Activated naive CD8-positive, alpha-beta T cell treated with anti-CD3 and anti-CD28 coated beads, Interleukin-2, amount 10 ng/mL, durations not matched to agents 7 days and 5 days (primary cell): ENCODE results near the gene SNTB2. TPM values are rescaled to one million over a fixed set of nuclear protein-coding genes. Genes with fewer than 3 reads are reported as not detected.

Experiments
- ATAC-seq: fragments of 150-1000 bp; cut with Tn5 transposase; one replicate; pipeline ENCODE4 v1.10.0; 2021; ENCODE audit warnings: low read depth, moderate library complexity
- POLR2A ChIA-PET: fragments of 350-600 bp; sonication (Branson Sonifier 250); formaldehyde crosslinking; loops from one replicate; lab custom pipeline; 2021; ENCODE audit warnings: antibody characterized with exemption; lab: Charles Lee
- DNase-seq: peaks from one replicate; pipeline ENCODE4 v3.0.0; 2021
- H3K27ac Mint-ChIP-seq: one replicate; pipeline ENCODE4 v1.8.0; 2022; ENCODE audit warnings: mild to moderate bottlenecking, mixed read lengths
- H3K27me3 Mint-ChIP-seq: one replicate; pipeline ENCODE4 v1.8.0; 2022; ENCODE audit warnings: mild to moderate bottlenecking, moderate library complexity, mixed read lengths
- H3K36me3 Mint-ChIP-seq: one replicate; pipeline ENCODE4 v1.8.0; 2021; ENCODE audit warnings: mild to moderate bottlenecking, mixed read lengths
- H3K4me1 Mint-ChIP-seq: one replicate; pipeline ENCODE4 v1.8.0; 2021; ENCODE audit warnings: mixed read lengths
- H3K4me3 Mint-ChIP-seq: one replicate; pipeline ENCODE4 v1.8.0; 2022; ENCODE audit warnings: mild to moderate bottlenecking, moderate library complexity, mixed read lengths
- H3K9me3 Mint-ChIP-seq: one replicate; pipeline ENCODE4 v1.8.0; 2021; ENCODE audit warnings: mixed read lengths
- total RNA-seq, 2 experiments: library from RNA; stranded (reverse); gene quantifications; one replicate each; pipeline ENCODE4 v1.2.3, GENCODE V29; 2021

SNTB2 gene
- total RNA-seq, 2 experiments from 2014 or later = 19.1 to 24.1 TPM

GRCh38 chr16:69324585-69325253 is 137.8 kb downstream of the SNTB2 start:
- POLR2A ChIA-PET = interaction anchor here (1.3 kb wide), 1 partner anchor 14 kb away, joined by 3 read pairs; no protein-coding TSS in a partner anchor
- H3K27ac Mint-ChIP-seq = no peak overlapping the region
- H3K27me3 Mint-ChIP-seq = no peaks in the 10 kb centered on the region
- peaks cover 32% of the 10 kb centered on the region for H3K4me1 Mint-ChIP-seq
- ATAC-seq = no peak
- no peaks in the 10 kb centered on the region for H3K9me3 Mint-ChIP-seq
- no peak for DNase-seq
- H3K36me3 Mint-ChIP-seq = peaks cover 19% of the 10 kb centered on the region
- H3K4me3 Mint-ChIP-seq = no peak overlapping the region

GRCh38 chr16:69325784-69326171 is 138.8 kb downstream of the SNTB2 start:
- peaks cover 32% of the 10 kb centered on the region for H3K4me1 Mint-ChIP-seq
- H3K36me3 Mint-ChIP-seq = peaks cover 20% of the 10 kb centered on the region
- ATAC-seq (no peak), DNase-seq (no peak)
- H3K9me3 Mint-ChIP-seq = no peaks in the 10 kb centered on the region
- POLR2A ChIA-PET = interaction anchor here (1.1 to 1.3 kb wide), 2 partner anchors 13 kb away, joined by 3 read pairs; no protein-coding TSS in a partner anchor
- no peak overlapping the region for H3K4me3 Mint-ChIP-seq
- H3K27ac Mint-ChIP-seq = no peak overlapping the region
- no peaks in the 10 kb centered on the region for H3K27me3 Mint-ChIP-seq

DNA sequence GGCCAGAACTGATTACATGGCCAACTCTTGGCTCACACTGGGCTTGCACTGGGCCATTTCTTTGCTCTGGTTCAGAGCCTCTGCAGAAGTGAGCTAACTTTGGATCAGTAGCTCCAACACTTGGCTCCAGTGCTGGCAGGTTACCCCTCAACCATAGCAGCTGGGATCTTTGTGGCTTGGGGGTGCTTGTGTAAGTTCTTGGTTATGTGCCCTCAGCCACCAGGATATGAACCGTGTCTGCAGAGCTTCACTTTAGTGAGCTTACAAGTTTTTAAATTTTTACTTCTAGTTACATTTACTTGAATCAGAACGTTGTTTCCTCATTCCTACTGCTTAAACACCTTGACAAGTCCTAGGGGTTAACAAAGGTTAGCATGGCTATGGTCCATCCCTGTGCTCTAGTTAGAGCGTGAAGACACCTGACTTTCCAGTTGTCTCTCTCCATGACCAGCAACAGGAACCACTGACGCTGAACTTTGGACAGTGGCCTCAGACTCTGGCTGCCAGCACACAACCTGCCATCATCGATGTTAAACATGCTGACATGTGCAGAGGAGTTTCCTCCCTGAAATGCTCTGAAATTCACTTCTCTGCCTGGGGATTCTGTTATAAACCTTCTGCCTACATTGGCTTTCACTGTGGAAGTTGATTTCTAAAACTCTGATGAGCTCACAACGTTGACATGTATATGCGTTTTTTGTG is 139.4 kb downstream of the SNTB2 start:
- Mint-ChIP-seq H3K36me3 (peaks cover 21% of the 10 kb centered on the region), H3K27me3 (no peaks in the 10 kb centered on the region), H3K4me1 (peaks cover 32% of the 10 kb centered on the region), H3K27ac (peak overlapping the region; percentile 42), H3K9me3 (no peaks in the 10 kb centered on the region), H3K4me3 (peak overlapping the region; percentile 49)
- no peak for DNase-seq
- ATAC-seq = no peak
- POLR2A ChIA-PET = interaction anchor here (0.7 to 1.1 kb wide), 3 partner anchors 12 to 196 kb away, joined by 3 to 5 read pairs (median 3); no protein-coding TSS in a partner anchor

- DNase-seq (no peak), ATAC-seq (no peak)
- POLR2A ChIA-PET = interaction anchor here (3.6 kb wide), 1 partner anchor 12 kb away, joined by 29 read pairs; the partner anchor contains the start of genes COG8 and NIP7
- no peaks in the 10 kb centered on the region for H3K27me3 Mint-ChIP-seq
- no peaks in the 10 kb centered on the region for H3K9me3 Mint-ChIP-seq
- peaks cover 29% of the 10 kb centered on the region for H3K4me1 Mint-ChIP-seq
- H3K27ac Mint-ChIP-seq = no peak overlapping the region
- H3K4me3 Mint-ChIP-seq = peak overlapping the region; percentile 29
- H3K36me3 Mint-ChIP-seq = peaks cover 14% of the 10 kb centered on the region
These were observed 140.8 kb downstream of the SNTB2 start for GRCh38 chr16:69327585-69328310.

- H3K4me1 Mint-ChIP-seq = peaks cover 30% of the 10 kb centered on the region
- POLR2A ChIA-PET = interaction anchor here (0.8 to 3.6 kb wide), 6 partner anchors 10 to 142 kb away, joined by 3 to 29 read pairs (median 6); partner anchors contain the start of genes COG8, NIP7, SNTB2 and VPS4A
- ATAC-seq (no peak), DNase-seq (no peak)
- H3K27ac Mint-ChIP-seq = peak overlapping the region; percentile 73
- peak overlapping the region; percentile 87 for H3K4me3 Mint-ChIP-seq
- H3K27me3 Mint-ChIP-seq = no peaks in the 10 kb centered on the region
- no peaks in the 10 kb centered on the region for H3K9me3 Mint-ChIP-seq
- H3K36me3 Mint-ChIP-seq = peaks cover 14% of the 10 kb centered on the region
These were observed 141.9 kb downstream of the SNTB2 start for GRCh38 chr16:69328854-69329316.

- H3K9me3 Mint-ChIP-seq = no peaks in the 10 kb centered on the region
- peak overlapping the region; percentile 73 for H3K27ac Mint-ChIP-seq
- POLR2A ChIA-PET = interaction anchor here (1.3 to 3.6 kb wide), 6 partner anchors 10 to 197 kb away, joined by 3 to 29 read pairs (median 8); partner anchors contain the start of genes CHTF8, COG8, NIP7 and SNTB2
- H3K4me3 Mint-ChIP-seq = peak overlapping the region; percentile 87
- H3K27me3 Mint-ChIP-seq = no peaks in the 10 kb centered on the region
- peak; percentile 40 for ATAC-seq
- DNase-seq = no peak
- H3K4me1 Mint-ChIP-seq = peaks cover 30% of the 10 kb centered on the region
- peaks cover 19% of the 10 kb centered on the region for H3K36me3 Mint-ChIP-seq
These were observed 142.7 kb downstream of the SNTB2 start for GRCh38 chr16:69329369-69330285.

DNA sequence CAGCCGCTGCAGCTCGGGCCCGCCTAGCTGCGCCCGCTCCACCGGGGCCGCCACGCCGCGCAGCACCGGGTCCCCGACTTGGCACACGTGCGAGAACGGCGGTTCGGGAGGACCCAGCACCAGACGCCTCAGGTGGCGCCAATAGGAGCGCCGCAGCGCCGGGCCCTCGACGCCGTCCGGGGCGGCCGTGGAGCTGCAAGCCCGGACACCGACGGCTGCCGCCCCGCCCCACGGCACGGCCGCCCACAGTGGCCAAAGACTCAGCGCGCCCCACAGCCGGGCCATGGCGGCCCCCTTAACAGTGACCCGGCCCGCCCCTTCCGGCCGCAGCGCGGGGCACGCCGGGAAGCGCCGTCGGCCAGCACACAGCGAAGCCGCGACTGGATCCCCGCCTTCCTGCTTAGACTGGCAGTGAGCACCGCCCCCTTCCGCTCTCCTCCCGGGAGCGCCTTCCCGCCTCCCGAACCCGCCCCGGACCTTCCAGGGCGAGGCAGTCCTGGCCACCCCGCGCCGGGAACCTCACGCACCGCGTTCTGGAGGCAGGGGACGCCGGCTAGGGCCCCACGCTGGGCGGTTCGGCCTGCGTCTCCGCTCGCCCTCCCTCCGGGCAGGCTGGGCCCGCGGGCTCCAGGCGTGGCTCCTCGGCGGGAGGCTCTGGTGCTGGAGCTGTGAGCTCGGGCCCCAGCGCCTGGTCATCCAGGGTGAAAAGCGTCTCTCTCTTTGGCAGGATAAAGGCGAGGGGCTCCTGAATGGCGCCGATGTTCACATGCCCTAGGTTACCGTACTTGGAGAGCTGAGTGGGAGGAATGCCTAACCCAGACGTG is 143.5 kb downstream of the SNTB2 start, which contains the start of gene PDF:
Gene PDF, minus strand, starts transcription at position 303 of the 824 bp plus-strand sequence. Its CDS starts 18 bp downstream, at position 285.
- no peaks in the 10 kb centered on the region for H3K9me3 Mint-ChIP-seq
- H3K4me1 Mint-ChIP-seq = peaks cover 30% of the 10 kb centered on the region
- peak; percentile 92 for DNase-seq
- POLR2A ChIA-PET = interaction anchor here (0.7 to 3.6 kb wide), 7 partner anchors 9 to 251 kb away, joined by 3 to 29 read pairs (median 8); partner anchors contain the start of genes CHTF8, COG8, NIP7 and SNTB2
- H3K27ac Mint-ChIP-seq = peak within 1 kb of the TSS; percentile 80
- peaks cover 22% of the 10 kb centered on the region for H3K36me3 Mint-ChIP-seq
- H3K27me3 Mint-ChIP-seq = no peaks in the 10 kb centered on the region
- ATAC-seq = peak; percentile 94
- H3K4me3 Mint-ChIP-seq = peak within 1 kb of the TSS; percentile 87

DNA sequence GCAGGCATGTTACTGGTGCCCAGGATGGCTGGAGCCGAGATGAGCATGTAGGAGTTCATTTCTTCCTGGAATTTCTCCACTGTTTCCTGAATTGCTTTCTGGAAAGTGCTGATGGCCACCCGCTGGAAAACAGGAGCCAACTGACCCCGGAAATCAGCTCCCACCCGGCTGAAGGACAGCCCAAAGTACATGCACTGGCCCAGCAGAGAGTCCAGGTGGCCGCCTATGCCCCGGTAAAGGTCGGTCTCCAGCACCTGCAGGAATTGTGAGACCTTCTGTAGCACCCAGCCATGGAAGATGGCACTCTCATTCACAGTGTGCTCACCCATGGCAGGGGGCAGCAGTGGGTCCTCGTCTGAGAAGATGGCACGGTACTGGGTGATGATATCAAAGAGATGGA is 147.7 kb downstream of the SNTB2 start:
- no peak for DNase-seq
- H3K9me3 Mint-ChIP-seq = no peaks in the 10 kb centered on the region
- ATAC-seq = no peak
- peaks cover 16% of the 10 kb centered on the region for H3K4me1 Mint-ChIP-seq
- no peaks in the 10 kb centered on the region for H3K27me3 Mint-ChIP-seq
- no peak overlapping the region for H3K4me3 Mint-ChIP-seq
- peaks cover 17% of the 10 kb centered on the region for H3K36me3 Mint-ChIP-seq
- H3K27ac Mint-ChIP-seq = no peak overlapping the region
- POLR2A ChIA-PET = no interaction called here

DNA sequence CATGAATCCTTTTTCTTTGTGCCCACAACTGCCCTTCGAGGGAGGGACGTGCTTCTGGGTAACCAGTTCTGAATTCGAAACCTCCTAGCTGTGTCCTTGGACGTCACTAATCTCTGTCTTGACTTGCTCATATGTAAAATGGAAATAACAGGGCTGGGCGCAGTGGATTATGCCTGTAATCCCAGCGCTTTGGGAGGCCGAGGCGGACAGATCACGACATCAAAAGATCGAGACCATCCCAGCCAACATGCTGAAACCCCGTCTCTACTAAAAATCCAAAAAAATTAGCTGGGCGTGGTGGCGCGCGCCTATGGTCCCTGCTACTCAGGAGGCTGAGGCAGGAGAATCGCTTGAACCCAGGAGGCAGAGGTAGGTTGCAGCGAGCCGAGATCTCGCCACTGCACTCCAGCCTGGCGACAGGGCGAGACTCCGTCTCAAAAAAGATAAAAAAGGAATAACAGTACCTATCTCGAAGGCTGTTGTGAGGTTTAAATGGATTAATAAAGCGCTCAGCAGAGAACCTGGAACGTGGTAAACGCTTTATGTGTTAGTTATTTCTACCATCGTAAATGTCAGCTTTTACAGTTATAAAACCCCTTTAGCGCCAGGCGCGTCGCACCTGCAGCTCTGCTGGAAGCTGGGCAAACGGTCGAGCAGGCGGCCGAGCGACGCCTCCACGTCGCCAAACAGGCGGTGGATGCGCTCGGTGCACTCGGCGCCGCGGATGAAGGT is 151.8 kb downstream of the SNTB2 start:
- H3K27ac Mint-ChIP-seq = peak overlapping the region; percentile 96
- ATAC-seq = no peak
- peak overlapping the region; percentile 94 for H3K4me3 Mint-ChIP-seq
- peaks cover 34% of the 10 kb centered on the region for H3K4me1 Mint-ChIP-seq
- POLR2A ChIA-PET = interaction anchor here (0.5 to 3.0 kb wide), 8 partner anchors 9 to 1116 kb away, joined by 3 to 29 read pairs (median 3); partner anchors contain the start of genes FCSK, PDF, TMED6 and UTP4
- no peak for DNase-seq
- H3K9me3 Mint-ChIP-seq = no peaks in the 10 kb centered on the region
- H3K27me3 Mint-ChIP-seq = no peaks in the 10 kb centered on the region
- peaks cover 23% of the 10 kb centered on the region for H3K36me3 Mint-ChIP-seq

- Mint-ChIP-seq H3K4me1 (peaks cover 34% of the 10 kb centered on the region), H3K27me3 (no peaks in the 10 kb centered on the region), H3K36me3 (peaks cover 18% of the 10 kb centered on the region), H3K4me3 (peak within 1 kb of the TSS; percentile 94), H3K9me3 (no peaks in the 10 kb centered on the region), H3K27ac (peak within 1 kb of the TSS; percentile 96)
- POLR2A ChIA-PET = interaction anchor here (0.7 to 3.0 kb wide), 7 partner anchors 10 to 207 kb away, joined by 3 to 29 read pairs (median 4); partner anchors contain the start of genes PDF, TERF2, TMED6 and UTP4
- ATAC-seq (peak; percentile 89), DNase-seq (peak; percentile 90)
These were observed 152.5 kb downstream of the SNTB2 start, which contains the start of the genes COG8 and NIP7 for GRCh38 chr16:69339289-69340094. COG8 (minus strand) TSS chr16:69339564; CDS start chr16:69339552, 12 bp downstream. NIP7 (plus strand) TSS chr16:69339772; CDS start chr16:69339830, 58 bp downstream.
